GM23338 (cell line): ENCODE results near the gene LSM12.
A peak's percentile ranks its signal among the peaks of the same experiment; 100 is the strongest.

ENCODE experiments used
- CREB1 ChIP-seq: fragments of 250-450 bp; sonication (Bioruptor Pico); IDR thresholded peaks from 2 replicates; pipeline ENCODE4 v1.5.0; 2020; ENCODE audit warnings: low read depth, mild to moderate bottlenecking, moderate library complexity
- EZH2 ChIP-seq: fragments of 200-600 bp; sonication (generic); IDR thresholded peaks from one replicate; pipeline ENCODE4 v1.8.0; 2017; ENCODE audit warnings: antibody characterized with exemption, mild to moderate bottlenecking, low read depth; ENCODE audit not compliant: unreplicated experiment
- EZH2phosphoT487 ChIP-seq: fragments of 200-600 bp; sonication (generic); IDR thresholded peaks from one replicate; pipeline ENCODE4 v1.8.1; 2018; ENCODE audit warnings: antibody characterized with exemption; ENCODE audit not compliant: unreplicated experiment
- JUNB ChIP-seq: IDR thresholded peaks from one replicate; pipeline ENCODE4 v1.6.1; 2016; ENCODE audit warnings: antibody characterized with exemption; ENCODE audit not compliant: unreplicated experiment
- POLR2AphosphoS5 ChIP-seq: IDR thresholded peaks from 2 replicates; pipeline ENCODE4 v1.6.1; 2016; ENCODE audit warnings: antibody characterized with exemption, low read depth
- ZNF114 ChIP-seq: fragments of 250-450 bp; sonication (Bioruptor Pico); IDR thresholded peaks from 2 replicates; pipeline ENCODE4 v1.5.0; 2020; ENCODE audit warnings: mild to moderate bottlenecking, moderate library complexity
- ZNF331 ChIP-seq: fragments of 250-450 bp; sonication (Bioruptor Pico); IDR thresholded peaks from 2 replicates; pipeline ENCODE4 v1.5.0; 2020; ENCODE audit warnings: low read depth, mild to moderate bottlenecking, moderate library complexity
- TF ChIP-seq, protein P1 (sequence below), 2 experiments: fragments of 200-600 bp in 1 of 2; sonication (generic) in 1 of 2; conservative IDR thresholded peaks; 2 replicates each; pipeline versions ENCODE4 v1.5.1 to v1.6.1; 2016 to 2017; ENCODE audit warnings: antibody characterized with exemption in 2 of 2, low read depth in 2 of 2, mild to moderate bottlenecking in 2 of 2, moderate library complexity in 1 of 2
- TF ChIP-seq, protein P2 (sequence below): IDR thresholded peaks from one replicate; pipeline ENCODE4 v1.6.1; 2018; ENCODE audit warnings: antibody characterized with exemption; ENCODE audit not compliant: unreplicated experiment

DNA sequence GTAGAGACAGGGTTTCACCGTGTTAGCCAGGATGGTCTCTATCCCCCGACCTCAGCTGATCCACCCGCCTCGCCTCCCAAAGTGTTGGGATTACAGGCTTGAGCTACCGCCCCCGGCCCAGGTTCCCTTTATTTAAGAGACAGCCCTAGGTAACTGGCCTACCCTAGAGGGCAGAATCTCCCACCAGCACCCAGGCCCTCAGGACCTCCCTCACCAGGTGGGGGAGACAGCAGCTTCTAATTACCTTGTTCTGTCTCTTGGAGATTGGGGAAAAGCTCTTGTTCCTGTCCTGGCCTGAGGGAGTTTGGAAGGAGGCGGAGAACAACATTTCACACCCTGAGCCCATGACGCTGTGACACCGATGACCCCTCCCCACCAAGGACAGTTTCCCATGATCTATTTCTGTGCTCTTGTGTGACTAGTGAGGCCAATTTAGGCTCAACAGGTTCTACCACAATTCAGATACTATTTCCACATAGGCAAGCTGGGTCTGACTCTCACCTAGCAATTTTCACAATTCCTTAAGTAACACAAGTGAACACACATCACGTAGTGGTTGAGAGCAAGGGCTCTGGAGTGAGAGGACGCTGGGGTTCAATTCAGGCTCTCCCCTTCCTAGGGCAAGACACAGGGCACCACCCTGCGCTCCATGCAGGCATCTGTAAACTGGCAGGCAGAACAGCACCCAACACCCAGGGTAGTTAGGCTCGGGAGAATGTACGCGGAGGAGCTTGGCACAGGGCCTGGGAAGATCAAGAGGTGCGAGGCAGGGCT is 36.6 kb upstream of the LSM12 start:
- TF ChIP-seq, protein P1, sequence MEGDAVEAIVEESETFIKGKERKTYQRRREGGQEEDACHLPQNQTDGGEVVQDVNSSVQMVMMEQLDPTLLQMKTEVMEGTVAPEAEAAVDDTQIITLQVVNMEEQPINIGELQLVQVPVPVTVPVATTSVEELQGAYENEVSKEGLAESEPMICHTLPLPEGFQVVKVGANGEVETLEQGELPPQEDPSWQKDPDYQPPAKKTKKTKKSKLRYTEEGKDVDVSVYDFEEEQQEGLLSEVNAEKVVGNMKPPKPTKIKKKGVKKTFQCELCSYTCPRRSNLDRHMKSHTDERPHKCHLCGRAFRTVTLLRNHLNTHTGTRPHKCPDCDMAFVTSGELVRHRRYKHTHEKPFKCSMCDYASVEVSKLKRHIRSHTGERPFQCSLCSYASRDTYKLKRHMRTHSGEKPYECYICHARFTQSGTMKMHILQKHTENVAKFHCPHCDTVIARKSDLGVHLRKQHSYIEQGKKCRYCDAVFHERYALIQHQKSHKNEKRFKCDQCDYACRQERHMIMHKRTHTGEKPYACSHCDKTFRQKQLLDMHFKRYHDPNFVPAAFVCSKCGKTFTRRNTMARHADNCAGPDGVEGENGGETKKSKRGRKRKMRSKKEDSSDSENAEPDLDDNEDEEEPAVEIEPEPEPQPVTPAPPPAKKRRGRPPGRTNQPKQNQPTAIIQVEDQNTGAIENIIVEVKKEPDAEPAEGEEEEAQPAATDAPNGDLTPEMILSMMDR (conservative IDR thresholded peaks at IDR 0.05; ENCODE audit: low read depth in 2 of 2) = peak in 1 of 2 experiments; percentile 46; a peak in 2 of 4 replicates
- no peak for TF ChIP-seq JUNB
- no peak for TF ChIP-seq EZH2
- TF ChIP-seq, protein P2, sequence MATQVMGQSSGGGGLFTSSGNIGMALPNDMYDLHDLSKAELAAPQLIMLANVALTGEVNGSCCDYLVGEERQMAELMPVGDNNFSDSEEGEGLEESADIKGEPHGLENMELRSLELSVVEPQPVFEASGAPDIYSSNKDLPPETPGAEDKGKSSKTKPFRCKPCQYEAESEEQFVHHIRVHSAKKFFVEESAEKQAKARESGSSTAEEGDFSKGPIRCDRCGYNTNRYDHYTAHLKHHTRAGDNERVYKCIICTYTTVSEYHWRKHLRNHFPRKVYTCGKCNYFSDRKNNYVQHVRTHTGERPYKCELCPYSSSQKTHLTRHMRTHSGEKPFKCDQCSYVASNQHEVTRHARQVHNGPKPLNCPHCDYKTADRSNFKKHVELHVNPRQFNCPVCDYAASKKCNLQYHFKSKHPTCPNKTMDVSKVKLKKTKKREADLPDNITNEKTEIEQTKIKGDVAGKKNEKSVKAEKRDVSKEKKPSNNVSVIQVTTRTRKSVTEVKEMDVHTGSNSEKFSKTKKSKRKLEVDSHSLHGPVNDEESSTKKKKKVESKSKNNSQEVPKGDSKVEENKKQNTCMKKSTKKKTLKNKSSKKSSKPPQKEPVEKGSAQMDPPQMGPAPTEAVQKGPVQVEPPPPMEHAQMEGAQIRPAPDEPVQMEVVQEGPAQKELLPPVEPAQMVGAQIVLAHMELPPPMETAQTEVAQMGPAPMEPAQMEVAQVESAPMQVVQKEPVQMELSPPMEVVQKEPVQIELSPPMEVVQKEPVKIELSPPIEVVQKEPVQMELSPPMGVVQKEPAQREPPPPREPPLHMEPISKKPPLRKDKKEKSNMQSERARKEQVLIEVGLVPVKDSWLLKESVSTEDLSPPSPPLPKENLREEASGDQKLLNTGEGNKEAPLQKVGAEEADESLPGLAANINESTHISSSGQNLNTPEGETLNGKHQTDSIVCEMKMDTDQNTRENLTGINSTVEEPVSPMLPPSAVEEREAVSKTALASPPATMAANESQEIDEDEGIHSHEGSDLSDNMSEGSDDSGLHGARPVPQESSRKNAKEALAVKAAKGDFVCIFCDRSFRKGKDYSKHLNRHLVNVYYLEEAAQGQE = no peak
- TF ChIP-seq POLR2AphosphoS5 = no peak
- TF ChIP-seq ZNF114 = no peak
- no peak for TF ChIP-seq EZH2phosphoT487
- TF ChIP-seq CREB1 (CRISPR knock-in tag) = no peak
- no peak for TF ChIP-seq ZNF331 (CRISPR knock-in tag)
